Panc1 (cell line): ENCODE data around the gene ADAMTS2. TPM values are rescaled to one million over a fixed set of nuclear protein-coding genes. Genes with fewer than 3 reads are reported as not detected.

Experiments
- ATAC-seq: fragments of 200-7000 bp; cut with Tn5 transposase; 2 replicates; pipeline ENCODE4 v1.9.1; 2020; ENCODE audit warnings: mild to moderate bottlenecking, moderate library complexity
- BruUV-seq: library from RNA; stranded (reverse); fragments of 400-500 nt; replicated peaks from 2 replicates; lab custom pipeline; 2021; lab: Mats Ljungman, UMichigan
- CTCF ChIA-PET: fragments of 300-600 bp; sonication (Branson Sonifier 250); formaldehyde crosslinking; loops from one replicate; lab custom pipeline; 2022; ENCODE audit warnings: antibody characterized with exemption; lab: Charles Lee
- POLR2A ChIA-PET: fragments of 300-600 bp; sonication (Branson Sonifier 250); formaldehyde crosslinking; loops from one replicate; lab custom pipeline; 2022; ENCODE audit warnings: antibody characterized with exemption; lab: Charles Lee
- DNase-seq: peaks from one replicate; pipeline ENCODE4 v3.0.0-alpha.2; 2010; ENCODE audit warnings: low read depth, low spot score
- H3K27ac ChIP-seq: 2 replicates; pipeline ENCODE4 v1.5.1; 2011; ENCODE audit warnings: mild to moderate bottlenecking, low read length, inconsistent platforms
- H3K27me3 ChIP-seq: fragments of 200-500 bp; sonication (Bioruptor generic); 2 replicates; pipeline ENCODE4 v1.6.0; 2014; ENCODE audit warnings: low read length, inconsistent platforms; ENCODE audit not compliant: control insufficient read depth, insufficient read depth
- H3K36me3 ChIP-seq: fragments of 200-500 bp; sonication (Bioruptor generic); 2 replicates; pipeline ENCODE4 v1.5.1; 2014; ENCODE audit warnings: inconsistent platforms, mild to moderate bottlenecking, low read length, moderate library complexity; ENCODE audit not compliant: control insufficient read depth, insufficient read depth
- H3K4me1 ChIP-seq: 2 replicates; pipeline ENCODE4 v1.5.1; 2011; ENCODE audit warnings: inconsistent platforms, mild to moderate bottlenecking, low read length, moderate library complexity; ENCODE audit not compliant: control insufficient read depth, insufficient read depth
- H3K4me3 ChIP-seq, 2 experiments: 2 replicates each; pipeline ENCODE4 v1.5.1; 2011 to 2012; ENCODE audit warnings: low read depth in 2 of 2, low read length in 2 of 2, mild to moderate bottlenecking in 2 of 2, inconsistent platforms in 1 of 2, moderate library complexity in 1 of 2
- H3K9me3 ChIP-seq: fragments of 200-500 bp; sonication (Bioruptor generic); 2 replicates; pipeline ENCODE4 v1.5.1; 2014; ENCODE audit warnings: low read depth, mild to moderate bottlenecking, inconsistent platforms, low read length, moderate library complexity; ENCODE audit not compliant: control insufficient read depth, insufficient read depth
- POLR2AphosphoS5 ChIP-seq: IDR thresholded peaks from 2 replicates; pipeline ENCODE4 v1.6.1; 2012; ENCODE audit warnings: mild to moderate bottlenecking, low read depth, low read length, moderate library complexity
- REST ChIP-seq, 2 experiments: IDR thresholded peaks; 2 replicates each; pipeline ENCODE4 v1.6.1; 2011 to 2012; ENCODE audit warnings: low read depth in 2 of 2, control low read depth in 1 of 2, low read length in 1 of 2, mild to moderate bottlenecking in 1 of 2, moderate library complexity in 1 of 2; ENCODE audit not compliant: insufficient read depth in 1 of 2
- SIN3A ChIP-seq: IDR thresholded peaks from 2 replicates; pipeline ENCODE4 v1.6.1; 2012; ENCODE audit warnings: low read depth, mild to moderate bottlenecking, low read length, moderate library complexity, borderline replicate concordance; ENCODE audit not compliant: insufficient read depth
- TCF7L2 ChIP-seq: IDR thresholded peaks from 2 replicates; pipeline ENCODE4 v1.6.1; 2011; ENCODE audit warnings: mild to moderate bottlenecking, low read depth, low read length, inconsistent platforms
- in situ Hi-C: cut with HindIII; loops from 2 replicates; pipeline ENCODE4 v1.10.0; 2016; ENCODE audit warnings: low sequenced_read_pairs, low pct_unique_long_range_greater_than_20kb
- intact Hi-C: fragments of 100-400 bp; cut with micrococcal nuclease; formaldehyde crosslinking; loops from one replicate; pipeline ENCODE4 v1.10.0; 2022; ENCODE audit not compliant: unreplicated experiment
- total RNA-seq: library from RNA; stranded (reverse); gene quantifications from one replicate; pipeline ENCODE4 v1.2.1, GENCODE V29; 2021; ENCODE audit not compliant: unreplicated experiment
- TF ChIP-seq, protein P1 (sequence below): fragments of 450-650 bp; IDR thresholded peaks from 2 replicates; pipeline ENCODE4 v1.5.1; 2017; ENCODE audit warnings: mild to moderate bottlenecking

ADAMTS2 gene
- total RNA-seq, 1 experiment from 2014 or later, result 0.13 TPM

DNA sequence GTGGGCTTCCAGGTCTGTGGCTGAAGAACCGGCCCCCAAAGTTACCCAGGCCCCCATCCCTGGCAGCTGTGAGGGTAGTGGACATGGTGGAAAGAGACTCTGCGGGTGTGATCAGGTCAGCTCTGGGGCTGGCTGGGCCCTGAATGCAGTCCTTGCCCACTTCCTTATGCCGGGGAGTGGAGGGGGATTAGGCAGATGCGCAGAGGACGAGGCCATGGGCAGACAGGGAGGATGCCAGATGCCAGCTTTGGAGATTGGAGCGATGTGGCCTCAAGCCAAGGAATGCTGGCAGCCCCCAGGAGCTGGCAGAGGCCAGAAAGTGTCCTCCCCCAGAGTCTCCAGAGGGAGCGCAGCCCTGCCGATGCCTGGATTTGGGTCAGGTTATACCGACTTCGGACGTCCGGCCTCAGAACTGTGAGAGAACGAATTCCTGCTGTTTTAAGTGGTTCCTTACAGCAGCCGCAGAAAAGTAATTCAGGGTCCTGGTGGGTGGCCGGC, 69.8 kb downstream of the ADAMTS2 start:
- Histone ChIP-seq H3K4me3 (no peak overlapping the region), H3K9me3 (no peaks in the 10 kb centered on the region), H3K36me3 (no peaks in the 10 kb centered on the region), H3K27ac (no peak overlapping the region), H3K27me3 (no peaks in the 10 kb centered on the region), H3K4me1 (peaks cover 7% of the 10 kb centered on the region)
- in situ Hi-C loops, result no loop called here
- ATAC-seq (no peak), DNase-seq (no peak)
- TF ChIP-seq POLR2AphosphoS5, result no peak
- TF ChIP-seq, protein P1, sequence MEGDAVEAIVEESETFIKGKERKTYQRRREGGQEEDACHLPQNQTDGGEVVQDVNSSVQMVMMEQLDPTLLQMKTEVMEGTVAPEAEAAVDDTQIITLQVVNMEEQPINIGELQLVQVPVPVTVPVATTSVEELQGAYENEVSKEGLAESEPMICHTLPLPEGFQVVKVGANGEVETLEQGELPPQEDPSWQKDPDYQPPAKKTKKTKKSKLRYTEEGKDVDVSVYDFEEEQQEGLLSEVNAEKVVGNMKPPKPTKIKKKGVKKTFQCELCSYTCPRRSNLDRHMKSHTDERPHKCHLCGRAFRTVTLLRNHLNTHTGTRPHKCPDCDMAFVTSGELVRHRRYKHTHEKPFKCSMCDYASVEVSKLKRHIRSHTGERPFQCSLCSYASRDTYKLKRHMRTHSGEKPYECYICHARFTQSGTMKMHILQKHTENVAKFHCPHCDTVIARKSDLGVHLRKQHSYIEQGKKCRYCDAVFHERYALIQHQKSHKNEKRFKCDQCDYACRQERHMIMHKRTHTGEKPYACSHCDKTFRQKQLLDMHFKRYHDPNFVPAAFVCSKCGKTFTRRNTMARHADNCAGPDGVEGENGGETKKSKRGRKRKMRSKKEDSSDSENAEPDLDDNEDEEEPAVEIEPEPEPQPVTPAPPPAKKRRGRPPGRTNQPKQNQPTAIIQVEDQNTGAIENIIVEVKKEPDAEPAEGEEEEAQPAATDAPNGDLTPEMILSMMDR, result no peak
- no peak for TF ChIP-seq SIN3A
- no peak for TF ChIP-seq REST (IDR thresholded peaks at IDR 0.05; ENCODE audit: insufficient read depth in 1 of 2, low read depth in 2 of 2, low read length in 1 of 2)
- TF ChIP-seq TCF7L2, result no peak
- intact Hi-C loops, result no loop called here
- ChIA-PET CTCF (no interaction called here), POLR2A (no interaction called here)
- no TSS peak for BruUV-seq

DNA sequence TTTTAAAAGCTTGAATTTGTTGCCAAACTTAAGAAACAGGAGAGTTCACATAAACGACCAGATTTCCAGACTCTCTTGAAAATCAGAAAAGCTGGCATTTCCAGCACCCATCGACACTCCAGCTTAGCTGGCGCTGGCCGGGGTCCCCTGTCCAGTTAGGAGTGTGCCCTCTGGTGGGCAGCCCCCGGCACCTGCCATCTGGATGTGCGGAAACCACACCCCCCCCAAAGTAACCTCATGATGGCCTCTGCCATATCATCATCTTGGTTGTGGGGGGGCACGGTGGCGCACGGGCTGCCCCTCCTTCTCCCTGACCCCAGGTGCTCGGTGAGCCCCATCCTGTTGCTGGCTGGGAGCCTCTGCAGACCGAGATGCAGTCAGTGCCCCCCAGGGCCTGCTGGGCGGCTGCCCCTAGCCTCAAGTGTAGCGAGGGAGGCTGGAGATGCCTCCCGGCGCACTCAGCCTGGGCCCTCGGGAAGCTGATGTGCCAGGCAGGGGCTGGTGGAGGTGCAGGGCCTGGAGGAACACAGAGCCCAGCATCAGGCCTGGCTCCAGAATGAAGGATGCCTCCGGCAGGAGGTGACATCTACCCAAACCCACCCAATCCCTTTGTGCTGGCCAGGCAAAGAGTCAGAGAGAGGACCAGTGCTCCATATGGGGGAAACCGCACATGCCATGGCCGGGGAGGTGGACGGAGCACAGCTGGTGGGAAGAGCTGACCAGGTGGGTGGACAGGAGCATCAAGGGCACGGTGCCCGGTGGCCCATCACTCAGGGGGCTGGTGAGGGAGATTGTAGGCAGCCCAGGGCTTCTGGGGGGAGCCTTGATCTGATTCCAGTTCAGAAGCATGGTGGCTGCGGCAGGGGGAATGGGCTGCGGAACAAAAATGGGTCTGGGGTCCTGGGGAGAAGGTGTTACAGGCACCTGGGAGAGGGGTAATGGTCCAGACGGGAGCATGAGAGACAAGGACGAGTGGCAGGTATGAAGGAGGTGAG, 70.6 kb downstream of the ADAMTS2 start:
- no peaks in the 10 kb centered on the region for H3K9me3 ChIP-seq
- H3K27me3 ChIP-seq, result no peaks in the 10 kb centered on the region
- peaks cover 7% of the 10 kb centered on the region for H3K4me1 ChIP-seq
- in situ Hi-C loops (no loop called here), intact Hi-C loops (no loop called here)
- H3K36me3 ChIP-seq, result no peaks in the 10 kb centered on the region
- H3K27ac ChIP-seq, result no peak overlapping the region
- ChIA-PET POLR2A (no interaction called here), CTCF (interaction anchor here (0.6 kb wide), 3 partner anchors 170 to 638 kb away, joined by 3 to 4 read pairs (median 4); no protein-coding TSS in a partner anchor)
- ATAC-seq (no peak), DNase-seq (no peak)
- BruUV-seq, result no TSS peak
- TF ChIP-seq TCF7L2, result no peak
- TF ChIP-seq, protein P1, result peak; percentile 56; the same call in 1 of the 2 replicates
- no peak overlapping the region for H3K4me3 ChIP-seq
